GM21360 (cell line): Measurements from ENCODE around the gene COL17A1.

Source experiments
- ATAC-seq: cut with Tn5 transposase; IDR thresholded peaks from one replicate; pipeline ENCODE4 v1.9.1; 2021; ENCODE audit warnings: mild to moderate bottlenecking, moderate library complexity; ENCODE audit not compliant: unreplicated experiment

COL17A1 gene

DNA sequence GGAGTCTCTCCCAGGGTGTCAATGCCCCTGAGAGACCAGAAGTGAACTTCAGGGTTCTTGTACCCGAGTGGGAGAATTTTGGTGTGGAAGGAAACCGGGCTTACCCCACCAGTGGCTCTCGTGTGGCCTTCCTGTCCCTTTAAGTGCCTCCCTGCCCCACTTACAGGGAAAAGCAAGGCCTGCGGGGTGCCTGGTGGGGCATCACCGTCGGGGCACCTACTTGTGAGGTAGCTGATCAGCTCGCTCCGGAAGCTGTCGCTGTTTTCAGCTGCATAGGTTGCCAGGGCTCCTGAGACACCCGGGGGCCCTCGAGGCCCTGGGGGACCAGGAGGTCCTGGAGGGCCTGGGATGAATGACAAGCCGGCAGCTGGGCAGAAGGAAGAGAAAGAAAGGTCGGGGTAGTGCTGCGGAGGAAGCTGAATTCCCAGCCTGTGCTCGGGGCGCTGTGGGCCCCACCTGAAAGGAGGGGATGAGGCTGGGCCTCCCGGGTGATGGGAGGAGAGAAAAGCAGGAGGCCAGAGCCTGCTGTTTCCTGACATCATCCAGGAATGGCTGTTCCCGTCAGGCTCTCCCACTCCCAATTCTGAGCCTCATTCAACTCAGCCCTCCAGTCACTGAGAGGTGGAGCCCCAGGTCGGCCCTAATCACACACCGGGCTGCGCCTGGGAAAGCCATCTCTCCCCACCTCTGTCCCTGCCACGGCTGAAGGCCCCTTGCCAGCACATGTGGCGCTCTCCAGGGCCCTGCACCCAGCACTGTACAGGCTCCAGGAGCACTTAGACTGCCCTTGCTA is 51.1 kb downstream of the COL17A1 start:
- no peak for ATAC-seq

DNA sequence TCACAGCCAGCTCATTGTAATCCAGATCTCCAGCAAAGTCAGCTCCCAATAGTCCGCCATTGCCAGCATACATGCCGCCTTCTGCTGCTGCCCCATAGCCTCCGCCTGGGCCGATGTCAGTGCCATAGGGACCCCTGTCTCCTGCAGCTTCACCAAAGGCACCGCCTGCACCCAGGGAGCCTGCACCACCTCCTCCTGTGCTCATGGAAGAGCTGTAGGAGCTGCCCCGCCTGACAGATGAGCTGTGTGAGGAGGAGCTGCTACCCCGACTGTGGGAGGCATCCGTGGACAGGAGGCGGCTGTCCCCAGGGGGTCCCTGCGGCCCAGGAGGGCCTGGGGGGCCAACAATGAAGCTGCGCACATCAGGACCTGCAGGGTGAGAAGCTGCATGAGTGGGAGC is 51.7 kb downstream of the COL17A1 start:
- ATAC-seq: no peak

DNA sequence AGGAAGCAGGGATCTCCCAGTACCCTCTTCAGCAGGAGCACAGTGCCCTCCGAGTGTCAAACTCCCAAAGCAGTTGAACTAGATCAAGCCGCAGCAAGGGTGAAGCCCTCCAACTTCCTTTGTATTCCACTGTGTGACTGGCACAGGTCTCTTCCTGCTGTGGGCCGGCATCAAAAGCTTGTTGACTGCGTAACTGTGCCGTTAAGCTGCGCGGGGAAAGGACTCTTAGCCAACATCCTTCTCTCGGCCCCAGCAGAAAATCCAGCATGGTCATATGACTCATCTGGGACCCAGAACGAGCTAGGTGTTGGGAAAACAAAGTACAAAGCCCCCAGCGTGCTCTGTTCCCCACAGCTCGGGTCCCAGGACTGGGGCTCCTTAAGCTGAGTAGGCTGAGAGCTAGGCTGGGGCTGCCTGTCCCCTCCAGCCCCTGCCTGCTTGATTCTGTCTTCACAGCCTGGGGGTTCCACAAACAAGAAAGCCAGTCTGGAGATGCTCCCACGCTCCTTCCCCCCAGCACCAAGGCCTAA is 52.2 kb downstream of the COL17A1 start:
- no peak for ATAC-seq

GRCh38 chr10:104032144-104032775 is 53.4 kb downstream of the COL17A1 start:
- no peak for ATAC-seq

- ATAC-seq: no peak
These were observed 54.0 kb downstream of the COL17A1 start for GRCh38 chr10:104031631-104032030.

DNA sequence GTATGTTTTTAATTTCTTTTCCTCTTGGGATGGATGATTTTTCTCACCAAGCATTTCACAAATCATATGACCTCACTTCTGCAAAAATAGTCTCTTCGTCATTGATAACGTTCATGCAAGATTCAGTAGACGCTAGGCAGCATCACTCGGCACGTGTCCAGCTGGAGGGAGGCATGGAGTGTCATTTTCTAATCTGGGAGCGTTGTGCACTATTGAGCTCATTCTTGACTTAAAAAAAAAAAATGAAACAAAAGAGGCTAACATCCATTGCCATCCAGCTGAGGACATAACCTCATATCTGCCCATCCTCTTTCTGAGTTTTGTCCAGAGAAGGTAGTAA is 56.2 kb downstream of the COL17A1 start:
- no peak for ATAC-seq

DNA sequence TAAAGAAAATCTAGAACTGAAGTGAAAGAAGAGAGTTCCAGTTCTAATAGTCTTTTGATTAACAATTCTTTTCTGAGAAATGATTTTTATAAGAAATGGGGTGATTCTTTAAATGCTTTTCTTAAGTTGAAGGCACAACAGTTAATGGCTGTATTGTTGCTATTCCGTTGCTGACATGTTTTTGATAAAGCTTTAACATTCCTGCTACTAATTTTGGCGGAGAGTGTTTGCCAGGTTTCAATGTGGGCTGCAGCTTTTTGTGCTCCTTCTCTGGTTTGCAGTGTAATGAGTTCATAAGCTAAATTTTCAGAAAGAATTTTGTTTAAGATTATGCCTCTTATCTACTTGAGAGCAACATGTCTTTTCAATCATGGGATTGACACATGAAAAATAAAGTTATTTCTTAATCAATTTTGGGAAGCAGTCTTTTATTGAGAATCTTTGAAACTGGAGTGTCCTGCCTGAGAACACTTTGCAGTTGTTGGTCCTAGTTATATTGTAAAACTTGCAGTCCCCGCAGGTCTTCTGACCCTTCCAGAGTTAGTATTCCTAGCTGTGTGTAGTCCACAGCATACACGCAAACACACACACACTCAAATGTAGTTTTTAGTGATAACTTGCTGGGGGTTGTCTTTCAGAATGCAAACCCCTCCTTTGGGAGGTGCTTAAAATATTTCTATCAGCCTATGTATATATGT is 56.7 kb downstream of the COL17A1 start:
- no peak for ATAC-seq

DNA sequence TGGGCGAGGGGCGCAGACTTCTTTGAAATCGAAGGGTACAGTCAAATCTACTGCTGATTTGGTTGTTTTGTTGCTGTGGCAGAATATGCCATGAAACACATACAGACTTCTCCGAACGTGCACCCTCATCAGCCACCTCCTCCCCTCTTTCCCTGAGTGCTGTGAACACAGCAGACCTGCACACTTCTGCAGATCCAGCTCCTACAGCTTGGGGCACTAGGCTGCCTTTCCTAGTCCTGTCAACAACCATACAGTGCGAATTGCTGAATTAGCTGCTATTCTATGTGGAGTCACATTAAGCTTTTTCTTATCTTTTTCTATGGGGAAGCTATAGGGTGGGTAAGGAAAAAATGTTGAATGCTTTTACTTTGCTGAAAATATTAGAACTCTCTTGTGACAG is 57.5 kb downstream of the COL17A1 start:
- no peak for ATAC-seq

GRCh38 chr10:104026762-104027161 is 58.9 kb downstream of the COL17A1 start:
- ATAC-seq: no peak

GRCh38 chr10:104025524-104025923 is 60.2 kb downstream of the COL17A1 start:
- no peak for ATAC-seq

GRCh38 chr10:104022026-104022425 is 63.7 kb downstream of the COL17A1 start:
- no peak for ATAC-seq

GRCh38 chr10:104021246-104021645 is 64.4 kb downstream of the COL17A1 start:
- ATAC-seq: no peak

DNA sequence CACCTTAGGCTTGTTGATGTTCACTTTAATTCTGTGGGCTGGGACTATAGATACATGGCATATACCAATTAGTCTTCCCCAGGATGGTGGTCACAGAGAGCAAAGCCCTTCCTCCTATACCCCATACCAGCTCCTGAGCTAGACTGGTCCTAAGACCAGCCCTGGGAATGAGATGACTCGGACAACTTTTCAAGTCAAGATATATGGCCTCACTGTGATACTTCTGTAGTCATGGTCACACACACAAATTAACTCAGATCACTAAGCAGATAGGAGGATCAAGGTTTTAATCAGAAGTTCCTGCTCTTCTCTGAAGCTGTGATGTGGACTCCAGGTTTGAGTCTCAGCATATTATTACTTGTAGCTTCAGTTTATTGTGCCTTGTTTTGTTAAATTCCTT is 65.7 kb downstream of the COL17A1 start:
- no peak for ATAC-seq

- no peak for ATAC-seq
These were observed 67.2 kb downstream of the COL17A1 start for GRCh38 chr10:104018471-104018870.

- ATAC-seq: no peak
These were observed 69.0 kb downstream of the COL17A1 start for GRCh38 chr10:104016661-104017060.

DNA sequence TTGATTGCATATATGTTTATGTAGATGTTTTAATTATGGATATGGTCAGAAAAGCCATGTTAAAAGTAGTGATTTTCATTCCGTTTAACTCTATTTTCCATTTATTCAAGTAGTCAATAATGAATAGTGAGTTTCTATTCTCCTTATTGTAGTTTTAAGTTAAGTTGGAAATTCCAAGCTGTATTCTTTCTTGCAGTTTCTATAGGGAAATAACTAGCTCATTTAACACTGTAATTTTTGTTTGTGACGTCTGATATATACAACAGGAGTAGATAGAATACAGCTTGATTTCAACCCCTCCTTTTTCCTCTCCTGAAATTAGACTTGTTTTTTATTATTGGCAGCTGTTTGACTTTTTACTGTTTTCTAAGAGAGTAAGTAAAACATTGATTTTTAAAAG is 71.5 kb downstream of the COL17A1 start:
- ATAC-seq: no peak

GRCh38 chr10:104013489-104013888 is 72.2 kb downstream of the COL17A1 start:
- ATAC-seq: no peak

DNA sequence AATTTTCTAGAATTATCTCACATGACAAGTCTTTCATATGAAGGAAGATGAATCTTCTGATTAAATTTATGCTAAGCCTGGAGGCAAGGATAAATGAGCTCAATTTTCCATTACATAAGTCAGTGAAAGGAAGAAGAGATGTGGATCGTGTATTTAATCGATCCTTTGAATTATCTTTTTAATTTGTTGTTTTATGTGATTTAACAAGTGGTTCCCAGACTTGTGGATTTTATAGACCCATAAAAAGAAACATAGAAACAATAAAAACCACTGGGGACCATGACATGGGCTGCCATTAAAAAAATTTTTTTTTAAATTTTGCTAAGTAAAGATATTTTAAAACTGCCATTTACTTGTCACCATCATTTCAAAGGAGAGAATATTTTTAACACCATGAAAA is 73.8 kb downstream of the COL17A1 start:
- ATAC-seq: no peak

DNA sequence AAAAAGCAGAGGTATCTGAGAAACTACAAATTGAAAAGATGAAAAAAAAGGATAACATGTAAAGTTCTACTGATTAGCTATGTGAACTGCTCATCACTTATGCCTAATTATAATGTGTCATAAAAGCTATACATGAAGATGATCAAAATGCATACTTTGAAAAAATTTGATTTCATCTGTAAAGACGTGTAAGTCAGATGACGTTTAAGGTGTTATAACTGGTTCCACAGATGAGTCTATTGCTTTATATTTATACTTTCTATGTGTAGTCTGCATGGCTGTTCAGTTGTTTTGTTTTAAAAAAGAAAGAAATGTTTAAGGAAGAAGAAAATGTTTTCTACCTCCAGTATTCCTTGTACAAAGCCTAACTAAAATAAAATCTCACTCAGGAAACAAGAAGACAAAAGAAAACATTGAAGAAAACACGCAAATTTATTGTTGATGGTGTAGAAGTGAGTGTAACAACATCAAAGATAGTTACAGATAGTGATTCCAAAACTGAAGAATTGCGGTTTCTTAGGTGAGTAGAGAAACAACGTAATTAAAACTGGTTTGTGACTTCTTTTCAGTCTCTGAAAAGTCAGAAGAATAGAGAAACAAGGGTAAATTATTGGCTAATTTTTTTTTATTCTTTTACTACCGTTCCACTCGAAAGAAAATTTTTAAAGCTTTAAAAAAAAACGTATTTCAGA is 80.4 kb downstream of the COL17A1 start:
- ATAC-seq: no peak

DNA sequence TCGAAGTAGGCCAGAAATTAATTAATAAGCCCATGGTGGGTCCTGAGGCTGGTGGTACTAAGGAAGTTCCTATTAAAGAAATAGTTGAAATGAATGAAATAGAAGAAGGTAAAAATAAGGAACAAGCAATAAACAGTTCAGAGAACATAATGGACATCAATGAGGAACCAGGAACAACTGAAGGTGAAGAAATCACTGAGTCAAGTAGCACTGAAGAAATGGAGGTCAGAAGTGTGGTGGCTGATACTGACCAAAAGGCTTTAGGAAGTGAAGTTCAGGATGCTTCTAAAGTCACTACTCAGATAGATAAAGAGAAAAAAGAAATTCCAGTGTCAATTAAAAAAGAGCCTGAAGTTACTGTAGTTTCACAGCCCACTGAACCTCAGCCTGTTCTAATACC is 82.8 kb downstream of the COL17A1 start:
- no peak for ATAC-seq

DNA sequence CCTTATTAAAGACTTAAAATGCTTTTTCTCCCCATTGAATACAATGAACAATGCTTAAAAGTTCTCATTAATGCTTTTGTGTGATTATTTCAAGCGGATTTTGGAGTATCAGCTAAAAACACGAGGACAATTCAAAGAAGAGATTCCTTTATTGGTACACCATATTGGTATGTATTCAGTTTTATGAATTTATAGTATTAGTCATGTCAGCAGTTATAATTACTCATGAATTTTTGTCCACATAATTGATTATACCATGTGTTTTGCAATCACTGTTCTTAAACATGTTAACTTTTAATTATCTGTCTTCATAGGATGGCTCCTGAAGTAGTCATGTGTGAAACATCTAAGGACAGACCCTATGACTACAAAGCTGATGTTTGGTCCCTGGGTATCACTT is 86.9 kb downstream of the COL17A1 start:
- ATAC-seq: no peak
